Measurements from ENCODE around the gene PGM1. TPM values are rescaled to one million over a fixed set of nuclear protein-coding genes. Genes with fewer than 3 reads are reported as not detected.

Gene PGM1
- total and polyA plus RNA-seq, 2 of the 4 experiments (the other 2 are of a cell fraction), result 42.6 to 94.5 TPM

GRCh38 chr1:63679589-63679988 lies 86.4 kb downstream of the PGM1 start:
- Histone ChIP-seq H3K4ac (ENCODE audit: low read depth, low read length) (no peak overlapping the region), H2BK5ac (ENCODE audit: low read depth, low read length, poor library complexity, severe bottlenecking) (no peak overlapping the region), H2AK5ac (ENCODE audit: low read depth, low read length) (no peak overlapping the region), H3K56ac (ENCODE audit: extremely low read depth, insufficient read depth, low read length) (no peak overlapping the region), H3K36me3 (ENCODE audit: control insufficient read depth, insufficient read depth, low read length) (no peaks in the 10 kb centered on the region), H4K8ac (ENCODE audit: low read depth in 2 of 2, low read length in 2 of 2) (no peak overlapping the region), H4K91ac (ENCODE audit: insufficient read depth, low read depth, low read length) (no peak overlapping the region), H3K9ac (ENCODE audit: low read depth, low read length) (no peak overlapping the region), H3K4me1 (ENCODE audit: control insufficient read depth, insufficient read depth, low read length) (no peaks in the 10 kb centered on the region), H3K27me3 (ENCODE audit: control insufficient read depth, insufficient read depth, low read length) (0 out of 2 replicates have a peak, but pooled peaks cover 6% of the 10 kb centered on the region), H2BK15ac (ENCODE audit: low read depth, low read length) (no peak overlapping the region), H3K4me2 (ENCODE audit: low read depth, low read length) (no peak overlapping the region), H2AFZ (replicated peaks; ENCODE audit: low read length, poor library complexity) (no peak overlapping the region), H3K18ac (ENCODE audit: low read depth, low read length) (no peak overlapping the region), H3K9me3 (ENCODE audit: control insufficient read depth, insufficient read depth, low read length) (peaks cover 4% of the 10 kb centered on the region; the same call in 1 of the 2 replicates), H4K5ac (ENCODE audit: low read depth, low read length) (no peak overlapping the region), H3K14ac (replicated peaks; ENCODE audit: low read depth, low read length) (no peak overlapping the region), H4K20me1 (ENCODE audit: insufficient read depth, low read length) (no peaks in the 10 kb centered on the region), H3K27ac (ENCODE audit: insufficient read depth, low read length) (no peak overlapping the region), H3K79me1 (ENCODE audit: low read depth in 1 of 2, low read length in 2 of 2) (no peaks in the 10 kb centered on the region), H3K23ac (ENCODE audit: low read depth, low read length) (no peak overlapping the region), H3K4me3 (ENCODE audit: insufficient read depth, low read depth, low read length) (no peak overlapping the region), H2BK120ac (ENCODE audit: low read depth, low read length) (no peak overlapping the region), H3K9me1 (ENCODE audit: insufficient read depth, low read length) (0 out of 2 replicates have a peak, but pooled peaks cover 3% of the 10 kb centered on the region), H2BK20ac (ENCODE audit: low read depth, low read length) (no peak overlapping the region), H2AK9ac (replicated peaks; ENCODE audit: low read depth, low read length, poor library complexity) (no peak overlapping the region)
- in situ Hi-C loops (cut with MboI; ENCODE audit: low sequenced_read_pairs) (loop anchor here (5.0 to 10.0 kb wide), 3 partner anchors 235 to 563 kb away; no protein-coding TSS in a partner anchor), intact Hi-C loops (cut with micrococcal nuclease) (no loop called here), dilution Hi-C loops (cut with HindIII; ENCODE audit: low sequenced_read_pairs, unreplicated experiment) (no loop called here)
- no TSS peak for BruUV-seq (replicated peaks)
- ChIA-PET CTCF (no interaction called here), POLR2A (ENCODE audit: unreplicated experiment) (no interaction called here)
- no peak for DNase-seq
- WGBS, 2 experiments (ENCODE audit: extremely low coverage in 2 of 2, insufficient read length in 1 of 2), result no CpG with 5 or more reads among the region's 3 CpGs
- no peak for ATAC-seq (ENCODE audit: low read depth)
- TF ChIP-seq MAZ (IDR thresholded peaks at IDR 0.05; ENCODE audit: borderline replicate concordance, low read depth, low read length) (no peak), RFX5 (IDR thresholded peaks at IDR 0.05; ENCODE audit: low read depth, low read length) (no peak), MXI1 (IDR thresholded peaks at IDR 0.05; ENCODE audit: borderline replicate concordance, low read depth, low read length) (no peak), USF2 (IDR thresholded peaks at IDR 0.05; ENCODE audit: low read depth, low read length) (no peak), MAFK (IDR thresholded peaks at IDR 0.05; ENCODE audit: low read depth, low read length) (no peak), NFE2L2 (IDR thresholded peaks at IDR 0.05; ENCODE audit: low read depth, low read length) (no peak), CTCF (conservative IDR thresholded peaks at IDR 0.05; ENCODE audit: low read depth, low read length) (no peak), FOS (IDR thresholded peaks at IDR 0.05; ENCODE audit: low read depth, low read length) (no peak), RCOR1 (IDR thresholded peaks at IDR 0.05; ENCODE audit: insufficient replicate concordance, low read length) (no peak), CEBPB (IDR thresholded peaks at IDR 0.05; ENCODE audit: low read depth, low read length) (no peak), SMC3 (IDR thresholded peaks at IDR 0.05; ENCODE audit: low read depth, low read length) (no peak)

Data from IMR-90 (cell line).